GM21723 (cell line): ENCODE measurements around the gene VIL1.

Source experiments
- ATAC-seq: cut with Tn5 transposase; IDR thresholded peaks from one replicate; pipeline ENCODE4 v1.9.1; 2021; ENCODE audit warnings: mild to moderate bottlenecking, moderate library complexity; ENCODE audit not compliant: unreplicated experiment

Gene VIL1

DNA sequence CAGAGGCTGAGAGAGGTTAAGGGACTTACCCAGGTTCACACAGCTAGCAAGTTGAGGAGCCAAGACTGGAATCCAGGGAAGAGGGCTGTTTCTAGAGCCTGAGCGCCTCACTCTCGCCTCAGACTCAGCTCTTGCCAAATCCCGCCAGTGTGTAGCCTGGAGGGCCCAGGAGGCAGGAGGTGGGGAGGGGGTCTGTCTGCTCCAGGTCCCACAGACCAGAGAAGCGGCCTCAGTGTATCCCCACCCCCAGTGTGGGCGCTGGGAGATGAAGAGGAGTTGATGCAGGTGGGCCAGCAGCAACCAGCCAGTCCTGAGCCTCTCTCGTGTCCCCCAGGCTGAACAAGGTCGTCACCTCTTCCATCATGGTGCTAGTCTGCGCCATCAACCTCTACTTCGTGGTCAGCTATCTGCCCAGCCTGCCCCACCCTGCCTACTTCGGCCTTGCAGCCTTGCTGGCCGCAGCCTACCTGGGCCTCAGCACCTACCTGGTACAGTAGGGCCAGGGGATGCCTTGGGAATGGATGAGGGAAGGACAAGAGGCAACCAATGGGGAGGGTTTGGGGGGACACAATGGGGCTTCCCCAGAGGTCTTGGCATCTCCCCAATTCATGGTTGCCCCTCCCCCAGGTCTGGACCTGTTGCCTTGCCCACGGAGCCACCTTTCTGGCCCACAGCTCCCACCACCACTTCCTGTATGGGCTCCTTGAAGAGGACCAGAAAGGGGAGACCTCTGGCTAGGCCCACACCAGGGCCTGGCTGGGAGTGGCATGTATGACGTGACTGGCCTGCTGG, 24.4 kb upstream of the VIL1 start:
- no peak for ATAC-seq

DNA sequence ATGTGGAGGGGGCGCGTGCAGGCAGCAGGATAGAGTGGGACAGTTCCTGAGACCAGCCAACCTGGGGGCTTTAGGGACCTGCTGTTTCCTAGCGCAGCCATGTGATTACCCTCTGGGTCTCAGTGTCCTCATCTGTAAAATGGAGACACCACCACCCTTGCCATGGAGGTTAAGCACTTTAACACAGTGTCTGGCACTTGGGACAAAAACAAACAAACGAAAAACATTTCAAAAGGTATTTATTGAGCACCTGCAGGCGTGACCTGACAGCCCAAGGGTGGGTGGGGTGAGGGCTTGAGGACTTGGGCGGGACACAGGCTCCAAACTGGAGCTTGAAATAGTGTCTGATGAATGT, 23.9 kb upstream of the VIL1 start:
- ATAC-seq = no peak

DNA sequence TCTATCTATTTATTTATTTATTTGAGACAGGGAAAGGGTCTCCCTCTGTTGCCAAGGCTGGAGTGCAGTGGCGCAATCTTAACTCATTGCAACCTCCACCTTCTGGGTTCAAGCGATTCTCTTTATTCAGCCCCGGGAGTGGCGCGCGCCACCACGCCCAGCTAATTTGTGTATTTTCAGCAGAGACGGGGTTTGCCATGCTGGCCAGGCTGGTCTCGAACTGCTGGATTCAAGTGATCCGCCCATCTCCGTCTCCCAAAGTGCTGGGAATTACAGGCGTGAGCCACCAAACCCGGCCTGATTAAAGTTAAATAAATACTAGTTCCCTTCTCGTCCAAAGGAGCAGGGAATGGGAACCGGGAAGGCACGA, 23.5 kb upstream of the VIL1 start:
- ATAC-seq = no peak

DNA sequence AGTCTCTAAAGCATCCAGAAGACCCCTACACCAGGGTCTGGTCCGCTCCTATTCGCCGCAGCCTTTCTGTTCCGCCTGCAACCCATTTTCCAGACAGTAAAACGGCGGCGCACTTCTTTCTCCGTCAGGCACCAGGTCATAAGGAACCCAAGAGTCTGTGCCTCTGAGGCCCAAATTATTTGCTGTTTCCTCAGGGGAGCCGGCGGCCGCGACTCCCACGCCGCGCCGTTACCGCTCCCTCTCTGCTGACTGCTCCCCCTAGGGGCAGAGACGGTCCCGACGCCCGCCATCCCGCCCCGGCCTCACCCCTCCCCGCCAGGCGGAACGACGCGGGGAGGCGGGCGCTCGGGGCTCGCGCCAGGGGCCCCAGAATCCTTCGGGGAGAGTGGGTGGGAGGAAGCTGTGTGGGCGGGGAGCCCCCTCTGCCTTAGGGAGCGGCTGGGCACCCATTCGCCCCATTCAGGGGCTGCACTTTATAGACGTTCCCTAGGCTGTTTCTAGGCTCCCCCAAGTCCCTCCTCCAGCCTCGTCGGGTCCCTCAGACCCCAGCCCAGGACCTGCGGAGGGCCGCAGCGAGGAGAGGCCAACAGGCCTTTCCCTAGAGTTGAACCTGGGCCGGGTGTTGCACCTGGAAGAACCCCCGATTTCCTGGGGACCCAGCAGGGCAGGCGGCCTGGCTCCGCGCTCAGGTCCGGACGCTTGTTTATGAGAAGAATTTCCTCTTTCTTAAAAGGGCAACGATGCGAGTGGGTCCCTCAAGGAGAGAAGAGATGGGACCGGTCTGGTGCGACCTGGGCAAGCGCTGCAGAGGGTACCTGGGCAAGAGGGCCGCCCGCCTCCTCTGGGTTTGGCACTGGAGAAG, 22.9 kb upstream of the VIL1 start:
- ATAC-seq = peak; percentile 44

DNA sequence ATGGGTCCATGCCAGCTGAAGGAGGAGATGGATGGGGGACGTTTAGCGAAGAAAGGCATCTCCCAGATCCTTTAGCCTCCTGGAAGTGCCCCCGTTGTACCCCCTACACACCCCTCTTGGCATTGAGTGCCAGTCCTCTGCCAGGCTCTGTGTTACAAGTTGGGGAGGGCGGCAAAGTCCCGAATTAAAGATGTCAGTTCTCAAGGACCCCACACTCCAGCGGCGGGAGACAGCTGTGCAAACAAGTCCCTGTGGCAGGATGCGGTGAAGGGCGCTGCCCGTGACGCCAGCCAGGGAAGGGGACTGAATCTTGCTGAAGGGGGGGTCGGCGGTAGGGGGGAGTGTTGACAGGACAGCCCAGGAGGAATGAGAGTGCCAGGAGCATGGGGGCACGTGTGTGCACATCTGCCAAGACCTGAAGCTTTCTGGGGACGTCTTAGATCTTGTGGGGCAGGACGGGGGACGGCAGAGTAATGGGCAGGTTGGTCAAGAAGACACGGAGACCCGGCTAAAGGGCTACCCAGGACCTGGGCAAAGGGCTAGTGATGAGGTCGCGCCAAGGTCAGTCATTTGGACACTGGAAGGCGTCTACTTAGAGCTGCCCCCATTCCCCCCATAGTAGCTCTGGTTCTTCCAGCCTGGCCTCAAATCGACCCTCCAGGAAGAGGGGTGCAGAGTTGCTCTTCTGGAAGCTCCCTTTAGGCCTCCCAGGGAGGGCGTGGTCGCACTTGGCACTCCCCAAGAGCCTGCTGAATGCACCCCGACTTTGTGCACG, 22.0 kb upstream of the VIL1 start:
- ATAC-seq = no peak

DNA sequence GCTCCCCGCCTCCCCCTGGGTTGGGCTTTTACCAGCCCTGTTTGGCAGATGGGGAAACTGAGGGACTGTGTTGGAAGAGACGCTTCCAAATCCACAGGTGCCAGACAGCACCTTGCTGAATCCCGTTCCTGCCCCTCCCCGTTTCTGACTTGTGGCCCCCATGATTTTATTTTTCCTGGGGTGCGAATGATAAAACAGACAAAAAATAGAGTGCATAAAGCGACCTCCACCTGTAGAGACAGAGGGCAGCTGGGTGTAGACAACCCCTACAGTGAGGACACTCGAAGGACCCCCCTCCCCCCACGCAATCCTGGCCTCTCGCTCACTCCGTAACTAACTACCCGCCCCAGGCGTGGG, 21.5 kb upstream of the VIL1 start:
- ATAC-seq = no peak

DNA sequence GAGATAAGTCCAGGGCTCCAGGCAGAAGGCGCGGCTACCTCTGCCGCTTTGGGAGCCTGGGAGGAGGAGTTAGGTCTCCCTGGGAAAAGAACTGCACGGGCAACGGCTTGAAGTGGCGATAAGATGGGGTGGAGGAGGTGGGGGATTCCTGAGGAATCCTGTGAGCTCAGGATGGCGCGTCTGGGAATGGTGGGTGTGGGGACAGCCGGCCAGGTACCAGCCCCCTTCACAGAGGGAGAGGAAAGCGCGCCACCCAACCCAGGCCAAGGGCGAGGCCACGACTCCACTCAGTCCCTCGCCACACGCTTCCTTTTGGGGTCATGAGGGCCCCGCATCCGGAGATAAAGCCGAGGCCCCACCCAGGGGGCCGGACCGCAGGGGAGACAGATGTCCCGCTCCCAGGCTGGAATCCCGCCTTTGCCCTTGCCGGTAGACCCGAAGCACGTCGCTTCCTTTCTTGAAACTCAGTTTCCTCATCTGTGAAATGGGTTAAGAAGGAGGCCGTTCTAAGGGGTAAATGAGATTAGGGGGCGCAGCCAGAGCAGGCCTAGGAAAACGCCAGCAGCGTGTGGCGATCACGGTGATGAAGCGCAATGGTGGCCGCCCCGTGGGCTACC, 21.0 kb upstream of the VIL1 start:
- peak; percentile 27 for ATAC-seq

DNA sequence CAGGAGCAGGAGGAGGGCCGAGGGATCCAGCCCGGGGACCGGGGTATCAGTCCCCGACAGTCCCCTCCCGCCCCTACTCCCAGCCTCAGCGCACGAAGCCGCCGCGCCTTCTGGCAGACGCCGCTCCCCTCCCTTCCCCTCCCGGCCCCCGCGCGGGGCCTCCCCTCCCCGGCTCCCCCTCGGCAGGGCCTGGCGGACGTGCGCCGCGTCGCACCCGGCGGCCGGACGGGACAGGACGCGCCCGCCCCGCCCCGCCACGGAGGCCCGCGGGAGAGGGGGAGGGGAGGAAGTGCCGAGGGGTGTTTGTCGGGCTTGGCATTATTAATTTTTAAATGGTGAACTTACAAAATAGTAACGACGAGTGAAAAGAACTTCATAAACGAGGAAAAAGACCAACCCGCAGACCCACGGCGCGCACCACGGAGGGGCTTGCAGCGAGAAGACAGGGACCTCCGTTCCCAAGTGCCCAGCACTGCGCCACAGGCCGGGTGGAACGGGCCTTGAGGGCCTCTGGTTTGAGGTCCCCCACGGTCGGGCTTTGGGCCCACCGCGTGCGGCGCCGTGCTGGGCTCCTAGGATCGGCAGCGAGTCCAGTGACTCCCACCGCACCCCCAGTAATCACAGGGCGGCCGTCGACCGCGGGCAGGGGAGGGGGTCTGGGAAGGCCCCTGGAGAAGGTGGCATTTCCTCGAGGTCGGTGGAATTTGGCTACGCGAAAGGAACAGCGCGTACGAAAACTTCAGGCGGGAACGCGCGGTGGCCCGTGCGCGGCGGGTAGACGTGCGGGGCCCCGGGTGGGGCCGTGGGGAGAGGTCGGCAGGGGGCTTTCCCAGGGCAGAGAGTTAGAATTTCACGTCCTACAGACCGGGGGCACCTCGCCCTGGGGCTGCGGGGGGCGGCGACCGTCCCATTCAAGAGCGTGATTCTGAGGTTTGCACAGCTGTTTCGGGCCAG, 20.2 kb upstream of the VIL1 start:
- ATAC-seq = peak; percentile 28

DNA sequence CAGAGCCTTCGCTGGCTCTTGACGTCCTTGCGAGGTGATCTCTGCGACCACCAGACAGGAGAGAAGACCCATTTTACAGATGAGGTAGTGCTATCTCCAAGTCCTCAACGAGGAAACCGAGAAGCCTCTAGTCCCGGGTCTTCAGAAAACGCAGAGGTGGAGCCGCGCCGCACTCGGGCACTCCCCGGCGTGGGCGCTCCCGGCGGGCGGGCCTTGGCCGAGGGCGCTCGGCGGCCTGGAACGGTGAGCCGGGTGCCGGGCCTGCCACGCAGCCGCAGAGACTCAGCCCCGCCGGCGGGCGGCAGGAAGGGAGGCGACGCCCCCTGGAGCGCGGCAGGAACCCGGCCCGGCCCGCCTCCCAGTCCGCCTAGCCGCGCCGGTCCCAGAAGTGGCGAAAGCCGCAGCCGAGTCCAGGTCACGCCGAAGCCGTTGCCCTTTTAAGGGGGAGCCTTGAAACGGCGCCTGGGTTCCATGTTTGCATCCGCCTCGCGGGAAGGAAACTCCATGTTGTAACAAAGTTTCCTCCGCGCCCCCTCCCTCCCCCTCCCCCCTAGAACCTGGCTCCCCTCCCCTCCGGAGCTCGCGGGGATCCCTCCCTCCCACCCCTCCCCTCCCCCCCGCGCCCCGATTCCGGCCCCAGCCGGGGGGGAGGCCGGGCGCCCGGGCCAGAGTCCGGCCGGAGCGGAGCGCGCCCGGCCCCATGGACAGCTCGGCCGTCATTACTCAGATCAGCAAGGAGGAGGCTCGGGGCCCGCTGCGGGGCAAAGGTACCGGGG, 19.3 kb upstream of the VIL1 start, which contains the start of gene CTDSP1:
CTDSP1 (plus strand) TSS at position 478 of the 776 bp plus-strand sequence; CDS start at position 701, 223 bp downstream.
- ATAC-seq = peak; percentile 33

DNA sequence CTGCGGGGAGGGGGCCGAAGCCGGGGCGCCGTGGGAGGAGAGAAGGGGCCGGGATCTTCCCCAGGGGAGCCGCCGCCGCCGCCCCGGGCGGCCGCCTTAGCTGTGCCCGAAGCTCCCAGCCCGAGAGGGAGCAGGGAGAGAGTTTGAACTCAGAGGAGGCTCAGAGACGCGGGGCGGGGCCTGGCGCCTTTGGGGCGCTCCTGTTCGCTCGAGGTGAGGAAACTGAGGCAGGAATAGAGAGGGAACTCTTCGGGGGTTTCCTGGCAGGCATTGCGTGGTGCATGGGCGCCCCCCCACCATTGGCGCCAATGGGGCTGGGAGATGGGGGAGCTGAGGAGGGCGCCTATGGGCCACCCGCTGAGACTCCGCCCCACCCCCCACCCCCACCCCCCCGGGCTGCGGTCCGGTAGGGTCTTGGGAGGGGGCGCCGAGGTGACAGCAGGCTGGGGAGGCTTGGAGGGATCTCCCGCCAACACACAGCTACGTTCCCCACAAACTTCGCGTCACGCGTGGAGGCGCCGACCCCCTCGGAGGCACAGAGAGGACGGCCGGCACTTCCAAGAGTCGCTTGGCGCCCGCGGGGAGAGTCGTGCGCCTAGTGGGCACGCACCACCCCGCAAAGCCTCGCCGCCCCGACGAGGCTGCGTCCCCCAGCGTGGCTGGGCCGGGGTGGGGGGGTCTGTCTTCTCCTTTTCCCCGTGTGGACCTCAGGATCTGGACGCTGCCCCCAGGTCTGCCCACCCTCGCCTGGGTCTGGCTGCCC, 18.6 kb upstream of the VIL1 start:
- ATAC-seq = no peak

DNA sequence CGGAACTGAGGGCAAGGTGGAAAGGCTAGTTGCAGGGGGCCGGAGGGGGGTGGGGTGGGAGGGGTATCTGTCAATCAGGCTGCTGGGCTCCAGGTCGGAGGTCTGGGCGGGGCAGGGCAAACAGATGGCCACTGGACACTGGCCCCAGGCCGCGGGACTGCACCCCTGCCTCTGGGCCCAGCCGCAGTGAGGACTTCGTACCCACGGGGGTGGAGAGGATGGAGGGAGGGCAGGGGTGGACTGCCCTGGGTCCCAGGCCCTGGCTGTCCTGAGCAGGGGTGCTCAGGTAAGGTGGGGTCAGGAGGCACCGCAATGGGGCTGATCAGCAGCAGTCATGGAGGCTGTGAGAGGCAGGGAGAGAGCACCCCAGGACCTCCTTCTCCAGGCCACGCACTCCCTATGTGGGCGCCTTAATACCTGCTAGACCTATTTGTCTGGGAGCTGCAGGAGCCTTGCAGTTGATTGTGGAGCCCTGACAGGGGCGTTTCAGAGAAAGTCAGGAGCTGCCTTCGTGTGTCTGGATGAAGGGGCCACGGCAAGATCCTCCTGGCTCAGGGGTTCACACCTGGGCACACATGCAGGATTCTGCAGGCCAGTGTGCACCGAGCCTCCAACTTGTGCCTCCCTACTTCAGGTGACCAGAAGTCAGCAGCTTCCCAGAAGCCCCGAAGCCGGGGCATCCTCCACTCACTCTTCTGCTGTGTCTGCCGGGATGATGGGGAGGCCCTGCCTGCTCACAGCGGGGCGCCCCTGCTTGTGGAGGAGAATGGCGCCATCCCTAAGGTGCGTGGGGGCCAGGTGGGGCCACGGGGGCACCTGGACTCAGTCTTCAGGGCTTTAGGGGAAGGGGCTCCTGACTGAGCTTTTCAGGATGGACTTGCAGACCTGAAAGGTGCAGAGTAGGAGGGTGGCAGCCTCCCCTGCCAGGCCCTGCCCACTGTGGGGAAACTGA, 17.7 kb upstream of the VIL1 start:
- no peak for ATAC-seq

DNA sequence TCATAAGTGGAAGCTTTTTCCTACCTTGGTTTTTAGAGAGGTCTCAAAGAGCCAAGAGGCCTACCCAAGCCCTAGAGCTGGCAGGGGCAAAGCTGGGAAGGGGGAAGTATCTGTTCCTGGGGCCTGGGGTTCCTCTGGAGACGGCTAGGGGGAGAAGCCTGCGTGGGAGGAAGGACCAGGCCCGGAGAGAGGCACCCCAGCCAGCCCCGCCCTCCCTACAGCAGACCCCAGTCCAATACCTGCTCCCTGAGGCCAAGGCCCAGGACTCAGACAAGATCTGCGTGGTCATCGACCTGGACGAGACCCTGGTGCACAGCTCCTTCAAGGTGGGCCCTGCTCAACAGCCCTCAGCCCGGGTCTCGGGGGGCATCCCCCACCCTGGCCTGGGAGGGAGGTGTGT, 17.0 kb upstream of the VIL1 start:
- no peak for ATAC-seq

DNA sequence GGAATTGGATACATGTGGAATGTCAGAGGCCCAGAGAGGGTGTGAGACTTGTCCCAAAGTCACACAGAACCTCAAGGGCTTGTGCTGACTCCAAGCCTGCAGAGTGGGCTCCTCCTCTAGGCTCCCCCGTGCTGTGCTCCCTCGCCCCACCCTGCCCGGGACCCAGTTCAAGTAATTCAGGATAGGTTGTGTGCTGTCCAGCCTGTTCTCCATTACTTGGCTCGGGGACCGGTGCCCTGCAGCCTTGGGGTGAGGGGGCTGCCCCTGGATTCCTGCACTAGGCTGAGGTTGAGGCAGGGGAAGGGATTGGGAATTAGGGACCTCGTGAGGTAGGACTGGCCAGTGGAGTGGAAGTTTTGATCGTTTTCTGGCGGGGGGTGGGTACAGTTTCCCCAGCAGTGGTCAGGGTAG, 16.4 kb upstream of the VIL1 start:
- no peak for ATAC-seq

DNA sequence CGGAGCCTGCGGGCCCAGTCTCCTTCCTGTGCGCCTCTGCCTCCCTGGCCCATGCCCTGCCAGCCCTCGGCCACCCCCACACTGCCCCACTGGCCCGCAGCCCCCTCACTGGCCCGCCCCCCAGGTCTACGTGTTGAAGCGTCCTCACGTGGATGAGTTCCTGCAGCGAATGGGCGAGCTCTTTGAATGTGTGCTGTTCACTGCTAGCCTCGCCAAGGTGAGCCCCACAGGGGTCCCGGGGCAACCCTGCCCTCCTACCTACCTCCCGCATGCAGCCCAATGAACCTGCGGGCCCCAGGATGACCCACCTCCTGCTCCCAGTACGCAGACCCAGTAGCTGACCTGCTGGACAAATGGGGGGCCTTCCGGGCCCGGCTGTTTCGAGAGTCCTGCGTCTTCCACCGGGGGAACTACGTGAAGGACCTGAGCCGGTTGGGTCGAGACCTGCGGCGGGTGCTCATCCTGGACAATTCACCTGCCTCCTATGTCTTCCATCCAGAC, 16.0 kb upstream of the VIL1 start:
- ATAC-seq = no peak

DNA sequence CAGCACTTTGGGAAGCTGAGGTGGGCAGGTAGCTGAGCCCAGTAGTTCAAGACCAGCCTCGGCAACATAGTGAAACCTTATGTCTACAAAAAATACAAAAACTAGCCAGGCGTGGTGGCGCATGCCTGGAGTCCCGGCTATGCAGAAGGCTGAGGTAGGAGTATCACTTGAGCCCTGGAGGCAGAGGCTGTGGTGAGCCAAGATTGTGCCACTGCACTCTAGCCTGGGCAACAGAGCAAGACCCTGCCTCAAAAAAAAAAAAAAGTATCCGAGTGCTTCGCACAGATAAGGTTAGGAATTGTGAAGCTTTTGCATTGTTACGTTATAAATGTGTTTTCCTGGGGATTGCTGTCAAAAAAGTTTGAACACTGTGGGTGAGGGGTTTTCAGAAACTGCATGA, 15.1 kb upstream of the VIL1 start:
- ATAC-seq = no peak

DNA sequence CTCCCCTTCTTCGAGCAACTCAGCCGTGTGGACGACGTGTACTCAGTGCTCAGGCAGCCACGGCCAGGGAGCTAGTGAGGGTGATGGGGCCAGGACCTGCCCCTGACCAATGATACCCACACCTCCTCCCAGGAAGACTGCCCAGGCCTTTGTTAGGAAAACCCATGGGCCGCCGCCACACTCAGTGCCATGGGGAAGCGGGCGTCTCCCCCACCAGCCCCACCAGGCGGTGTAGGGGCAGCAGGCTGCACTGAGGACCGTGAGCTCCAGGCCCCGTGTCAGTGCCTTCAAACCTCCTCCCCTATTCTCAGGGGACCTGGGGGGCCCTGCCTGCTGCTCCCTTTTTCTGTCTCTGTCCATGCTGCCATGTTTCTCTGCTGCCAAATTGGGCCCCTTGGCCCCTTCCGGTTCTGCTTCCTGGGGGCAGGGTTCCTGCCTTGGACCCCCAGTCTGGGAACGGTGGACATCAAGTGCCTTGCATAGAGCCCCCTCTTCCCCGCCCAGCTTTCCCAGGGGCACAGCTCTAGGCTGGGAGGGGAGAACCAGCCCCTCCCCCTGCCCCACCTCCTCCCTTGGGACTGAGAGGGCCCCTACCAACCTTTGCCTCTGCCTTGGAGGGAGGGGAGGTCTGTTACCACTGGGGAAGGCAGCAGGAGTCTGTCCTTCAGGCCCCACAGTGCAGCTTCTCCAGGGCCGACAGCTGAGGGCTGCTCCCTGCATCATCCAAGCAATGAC, 14.4 kb upstream of the VIL1 start:
- ATAC-seq = no peak
